Measurements from ENCODE around the gene VCL.

Gene VCL

DNA sequence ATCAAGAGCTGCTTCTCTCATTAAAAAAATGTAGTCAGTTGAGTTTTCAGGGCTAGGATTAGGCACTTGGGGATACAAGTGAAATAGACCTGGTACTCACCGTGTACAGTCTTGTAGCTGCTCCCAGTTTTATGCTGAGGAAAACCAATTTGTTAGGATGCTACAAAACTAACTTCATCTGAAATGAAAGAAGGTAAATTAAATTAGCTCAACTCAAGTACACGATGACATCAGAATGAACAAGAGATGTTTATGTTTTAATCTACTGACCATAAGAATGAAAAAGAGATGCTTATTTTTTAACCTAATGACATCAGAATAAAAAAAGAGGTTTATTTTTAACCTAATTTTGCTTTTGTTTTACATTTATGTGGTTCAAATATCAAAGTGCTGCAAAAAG lies 79.0 kb downstream of the VCL start:
- DNase-seq (ENCODE audit: low read depth) = no peak

DNA sequence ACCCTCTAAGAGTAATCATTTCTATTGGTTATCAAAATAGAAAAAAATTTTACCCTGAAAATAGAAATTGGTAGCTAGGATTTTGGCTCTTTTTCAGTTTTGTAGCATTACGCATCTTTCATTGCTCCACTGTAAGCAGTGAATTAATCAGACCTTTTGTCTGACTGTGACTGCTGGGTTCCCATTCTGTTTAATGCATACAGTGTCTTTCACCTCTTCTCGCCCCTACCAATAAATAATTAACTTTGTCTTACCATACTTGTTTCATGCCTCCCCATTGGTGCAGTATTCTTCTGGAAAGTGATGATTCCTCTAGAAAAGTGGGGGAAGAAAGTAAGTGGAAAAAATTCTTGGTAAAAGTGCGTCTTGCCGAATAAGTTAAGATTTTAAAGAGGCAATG lies 79.5 kb downstream of the VCL start:
- DNase-seq (ENCODE audit: low read depth) = no peak

DNA sequence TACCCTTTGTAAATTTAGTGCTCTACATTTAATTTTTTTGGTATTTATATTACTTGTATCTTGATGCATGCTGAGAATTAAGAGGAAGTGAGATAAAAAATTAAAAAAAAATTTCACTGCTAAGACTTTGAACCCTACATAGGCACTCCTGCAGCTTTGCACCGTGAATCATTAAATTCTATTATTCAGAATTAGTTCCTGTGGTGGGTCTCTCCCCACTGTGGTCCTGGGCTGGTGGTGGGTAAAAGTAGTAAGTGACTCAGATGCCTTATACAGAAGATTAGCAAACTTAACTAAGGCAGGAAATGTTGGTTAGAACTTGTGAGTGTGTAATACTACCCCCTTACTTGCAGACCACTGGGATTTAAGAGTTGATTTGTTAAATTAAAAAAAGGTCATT lies 80.1 kb downstream of the VCL start:
- no peak for DNase-seq (ENCODE audit: low read depth)

DNA sequence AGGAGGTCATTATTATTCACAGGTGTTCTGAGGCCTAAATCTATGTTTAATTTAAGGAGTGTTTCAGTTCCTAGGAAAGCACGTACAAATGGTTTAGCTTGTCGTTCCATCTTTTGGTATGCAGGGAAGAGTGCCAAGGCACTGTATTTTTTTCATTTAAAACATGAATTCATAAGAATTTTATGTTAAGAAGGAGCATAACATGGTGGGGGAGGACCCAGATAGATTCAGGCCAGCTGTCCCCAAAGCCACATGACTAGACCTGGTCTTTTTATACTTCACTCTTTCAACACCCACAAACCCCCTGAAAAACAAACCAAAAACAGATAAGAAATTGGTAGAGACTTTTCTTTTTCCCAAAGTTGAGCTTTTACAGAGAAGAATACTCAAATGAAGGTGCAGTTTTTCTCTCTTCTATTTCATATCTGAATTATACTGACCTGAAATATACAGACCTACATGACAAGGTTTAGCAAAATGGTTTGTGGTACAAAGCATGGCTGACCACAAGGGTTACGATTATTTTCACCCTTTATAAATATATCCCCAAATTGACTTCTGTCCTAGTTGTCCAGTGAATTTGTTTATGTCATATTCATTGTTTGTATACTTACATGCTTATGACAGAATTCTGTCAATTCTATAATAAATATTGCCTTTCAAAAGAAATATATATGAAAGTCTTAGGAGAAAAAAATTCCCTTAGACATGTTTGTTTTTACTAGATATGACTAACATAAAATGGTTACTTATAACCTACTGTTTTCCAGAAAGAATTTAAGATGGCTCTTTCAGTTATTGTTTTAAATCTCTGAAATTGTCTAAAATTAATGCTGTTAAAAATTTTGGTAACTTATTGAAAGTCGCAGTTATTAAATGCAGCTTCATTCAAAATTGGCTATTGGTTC lies 81.4 kb downstream of the VCL start:
- no peak for DNase-seq (ENCODE audit: low read depth)

DNA sequence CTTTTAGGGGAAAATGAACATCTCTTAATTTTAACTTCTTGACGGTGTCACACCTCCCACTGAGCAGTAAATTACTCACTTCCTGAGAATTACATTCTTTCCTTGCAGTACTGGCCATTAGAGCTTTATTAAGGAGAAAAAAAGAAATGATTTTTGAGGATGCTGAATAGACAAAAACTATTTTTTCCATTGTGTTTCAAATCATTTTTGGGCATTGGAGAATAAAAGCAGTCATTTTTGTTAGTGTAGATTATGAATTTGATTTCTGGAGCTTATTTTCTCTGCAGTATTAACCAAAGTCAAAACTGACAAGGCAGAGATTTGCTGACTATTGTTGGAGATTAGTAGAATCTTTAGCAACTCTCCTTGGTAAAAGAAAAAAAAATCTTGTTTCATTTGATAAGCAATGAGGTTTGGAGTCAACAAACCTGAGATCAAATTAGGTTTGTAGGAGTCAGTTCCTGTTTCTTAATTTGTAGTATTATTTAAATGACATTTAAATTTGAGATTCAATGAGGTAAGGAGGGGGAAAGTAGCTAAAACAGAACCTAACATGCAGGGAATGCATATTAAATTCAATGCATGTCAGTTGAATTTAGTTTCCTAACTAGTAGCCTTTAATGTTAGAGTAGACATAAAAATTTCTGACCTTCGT lies 82.1 kb downstream of the VCL start:
- DNase-seq (ENCODE audit: low read depth) = no peak

DNA sequence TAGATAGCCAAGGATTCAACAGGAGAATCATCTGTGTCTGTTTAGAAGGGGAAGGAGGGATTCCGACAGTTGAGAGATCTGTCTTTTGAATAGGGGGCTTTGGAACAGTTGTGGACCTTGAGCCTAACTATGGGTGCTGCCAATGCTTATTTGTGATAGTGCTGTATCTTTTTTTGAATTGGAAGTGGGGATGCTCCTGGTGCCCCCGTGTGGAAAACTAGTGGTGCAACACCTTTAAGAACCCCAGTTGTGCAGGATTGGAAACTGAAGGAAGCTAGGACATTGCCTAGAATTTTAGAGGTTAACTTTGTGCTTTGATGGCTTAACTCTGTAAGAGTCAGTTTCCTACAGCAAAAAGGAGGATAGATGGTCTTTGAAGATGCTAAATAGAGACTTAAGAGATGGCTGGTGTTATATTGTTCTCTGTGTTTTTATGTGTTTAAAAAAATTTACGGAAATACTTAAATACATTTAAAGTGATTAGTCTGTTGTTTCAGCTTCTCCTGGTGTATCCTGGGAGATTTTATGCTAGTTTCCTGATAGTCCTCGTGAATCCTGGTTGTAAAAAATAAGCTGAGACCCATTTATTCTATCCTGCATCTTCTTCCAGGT lies 83.4 kb downstream of the VCL start:
- no peak for DNase-seq (ENCODE audit: low read depth)

DNA sequence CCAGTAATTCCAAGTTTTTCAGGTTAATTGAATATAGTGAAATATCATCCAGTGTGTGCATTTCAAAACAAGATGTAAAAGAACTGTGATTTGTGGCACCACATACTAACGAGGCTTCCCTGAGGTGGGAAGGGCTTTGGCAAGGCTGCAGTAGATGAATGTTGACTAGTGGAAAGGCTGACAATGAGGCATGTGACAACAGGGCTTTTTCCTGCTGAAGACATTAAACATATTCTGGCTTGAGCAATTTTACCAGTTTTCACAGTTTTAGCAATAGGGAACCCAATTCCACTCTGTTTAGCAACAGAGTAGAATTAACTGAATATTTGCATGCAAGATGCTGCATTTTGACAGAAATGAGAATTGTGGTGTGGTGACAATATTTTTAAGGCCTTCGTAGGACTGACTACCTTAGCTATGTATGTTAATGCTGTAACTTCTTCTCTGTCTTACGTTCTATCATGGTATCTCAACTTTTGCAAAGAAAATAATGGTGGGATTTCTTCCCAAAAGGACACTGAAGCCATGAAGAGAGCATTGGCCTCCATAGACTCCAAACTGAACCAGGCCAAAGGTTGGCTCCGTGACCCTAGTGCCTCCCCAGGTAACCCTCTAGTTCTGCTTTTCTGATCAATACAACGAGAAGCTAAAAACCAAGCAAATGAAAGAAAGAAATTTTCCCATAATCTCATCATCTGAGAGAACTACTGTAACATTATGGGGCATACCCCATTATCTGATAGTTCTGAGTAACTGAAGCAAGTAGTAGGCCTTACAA lies 84.2 kb downstream of the VCL start:
- DNase-seq (ENCODE audit: low read depth) = no peak

DNA sequence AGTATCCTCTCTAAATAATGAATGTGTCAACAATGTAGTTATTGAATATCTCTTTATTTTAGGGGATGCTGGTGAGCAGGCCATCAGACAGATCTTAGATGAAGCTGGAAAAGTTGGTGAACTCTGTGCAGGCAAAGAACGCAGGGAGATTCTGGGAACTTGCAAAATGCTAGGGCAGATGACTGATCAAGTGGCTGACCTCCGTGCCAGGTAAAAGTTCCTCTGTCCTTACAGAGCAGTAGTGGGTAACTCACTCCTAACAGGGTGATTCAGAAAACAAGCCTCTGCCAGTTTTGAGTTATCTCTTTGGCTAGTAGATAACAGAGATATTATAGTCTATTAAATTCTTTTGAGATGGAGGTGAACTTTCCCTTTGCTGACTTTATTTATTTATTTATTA lies 85.4 kb downstream of the VCL start:
- no peak for DNase-seq (ENCODE audit: low read depth)

DNA sequence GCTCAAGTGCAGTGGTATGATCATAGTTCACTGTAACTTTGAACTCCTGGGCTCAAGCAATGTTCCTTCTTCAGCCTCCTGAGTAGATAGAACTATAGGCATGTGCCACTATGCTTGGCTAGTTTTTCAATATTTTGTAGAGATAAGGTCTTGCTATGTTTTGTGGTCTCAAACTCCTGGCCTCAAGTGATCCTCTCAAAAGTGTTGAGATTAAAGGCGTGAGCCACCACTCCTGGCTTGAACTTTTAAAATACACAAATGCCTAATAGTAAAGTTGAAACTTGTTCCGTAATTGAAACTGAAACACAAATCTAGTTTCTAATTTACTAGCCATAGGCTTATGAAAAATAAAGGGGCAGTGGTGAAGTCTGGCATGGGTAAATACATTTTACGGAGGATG lies 87.0 kb downstream of the VCL start:
- no peak for DNase-seq (ENCODE audit: low read depth)

DNA sequence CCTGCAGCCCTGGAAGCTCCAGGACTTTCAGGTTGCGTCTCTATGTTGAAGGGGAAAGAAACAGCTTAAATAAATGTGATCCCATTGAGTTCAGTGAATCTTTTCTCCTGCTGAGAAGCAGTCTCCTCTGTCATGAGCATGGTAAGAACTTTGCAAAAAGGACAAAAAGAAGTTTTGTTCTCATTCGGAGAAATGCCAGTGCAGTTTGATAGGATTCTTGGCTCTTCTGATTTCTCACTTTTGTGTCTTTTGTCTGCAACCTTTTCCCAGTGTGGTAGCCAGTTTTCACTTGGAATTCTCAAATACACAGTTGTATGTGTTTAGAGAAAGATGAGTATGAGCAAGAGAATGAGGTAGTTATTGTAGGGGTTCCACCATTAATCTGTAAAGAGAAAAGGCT lies 88.4 kb downstream of the VCL start:
- no peak for DNase-seq (ENCODE audit: low read depth)

DNA sequence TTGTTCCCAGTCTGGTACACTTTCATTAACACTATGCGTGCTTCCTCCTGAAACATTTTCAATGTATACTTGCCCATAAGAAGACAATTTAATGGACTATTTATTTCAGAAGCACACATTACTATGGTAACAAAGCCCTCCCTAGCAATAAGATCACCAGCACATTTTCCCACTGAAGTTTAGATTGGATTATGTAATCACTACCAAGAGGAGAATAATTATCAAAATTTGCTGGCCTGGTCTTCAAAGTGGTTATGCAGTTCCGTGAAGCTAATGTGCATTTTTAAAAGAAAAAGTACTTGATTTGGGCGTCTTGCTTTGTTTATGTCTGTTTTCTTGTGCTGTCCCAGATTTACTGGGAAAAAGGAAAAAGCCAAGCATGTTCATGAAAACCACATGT lies 90.8 kb downstream of the VCL start:
- DNase-seq (ENCODE audit: low read depth) = no peak

DNA sequence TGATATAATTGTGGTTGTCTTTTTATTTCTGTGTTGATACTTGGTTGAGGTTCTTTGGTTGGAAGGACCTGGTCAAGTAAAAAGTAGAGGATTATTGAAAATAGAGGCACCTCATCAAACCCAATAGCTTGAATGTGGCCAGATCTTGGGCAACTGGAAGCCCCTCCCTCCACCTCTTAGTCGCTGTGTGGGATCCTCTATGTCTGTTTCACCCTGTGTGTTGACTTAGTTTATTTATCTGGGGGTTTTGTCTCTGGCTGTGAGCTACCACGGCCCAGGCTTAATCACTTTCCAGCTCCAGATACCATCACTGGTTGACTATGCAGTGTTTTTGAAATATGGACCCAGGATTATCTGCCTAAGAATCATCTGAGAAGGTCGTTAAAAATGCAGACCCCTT lies 94.5 kb downstream of the VCL start:
- DNase-seq (ENCODE audit: low read depth) = no peak

DNA sequence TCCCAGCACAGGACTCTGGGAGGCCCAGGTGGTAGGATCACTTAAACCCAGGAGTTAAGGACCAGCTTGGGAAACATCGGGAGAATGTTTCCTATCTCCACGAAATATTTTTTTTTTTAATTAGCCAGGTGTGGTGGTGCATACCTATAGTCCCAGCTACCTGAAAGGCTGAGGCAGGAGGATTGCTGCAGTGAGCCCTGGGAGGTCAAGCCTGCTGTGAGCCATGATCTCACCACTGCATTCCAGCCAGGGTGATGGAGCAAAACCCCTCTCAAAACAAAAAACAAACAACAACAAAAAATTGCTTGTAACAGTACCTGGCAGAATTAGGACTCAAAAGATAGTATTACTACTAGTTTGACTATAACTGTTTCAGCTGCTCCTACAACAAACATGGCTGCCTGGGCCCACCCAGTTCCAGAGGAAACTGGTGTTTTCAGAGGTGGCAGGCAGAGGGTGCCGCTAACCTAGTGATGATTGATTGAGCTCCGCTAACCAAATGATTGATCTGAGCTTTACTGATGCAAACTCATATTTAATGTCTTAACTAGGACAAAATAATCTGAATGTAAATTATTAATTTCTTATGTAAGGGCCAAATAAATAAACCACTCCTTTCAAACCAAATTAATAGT lies 95.7 kb downstream of the VCL start:
- no peak for DNase-seq (ENCODE audit: low read depth)

DNA sequence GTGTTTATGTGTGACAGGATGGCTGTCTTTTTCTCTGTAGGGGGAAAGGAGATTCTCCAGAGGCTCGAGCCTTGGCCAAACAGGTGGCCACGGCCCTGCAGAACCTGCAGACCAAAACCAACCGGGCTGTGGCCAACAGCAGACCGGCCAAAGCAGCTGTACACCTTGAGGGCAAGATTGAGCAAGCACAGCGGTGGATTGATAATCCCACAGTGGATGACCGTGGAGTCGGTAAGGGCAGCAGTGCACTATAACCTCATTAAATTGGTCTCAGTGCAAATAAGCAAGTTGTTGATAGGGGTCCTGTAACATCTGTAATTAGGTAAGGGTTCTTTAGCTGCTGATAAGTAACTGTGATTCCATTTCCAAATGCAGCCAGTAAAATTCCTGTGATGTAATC lies 96.3 kb downstream of the VCL start:
- no peak for DNase-seq (ENCODE audit: low read depth)

DNA sequence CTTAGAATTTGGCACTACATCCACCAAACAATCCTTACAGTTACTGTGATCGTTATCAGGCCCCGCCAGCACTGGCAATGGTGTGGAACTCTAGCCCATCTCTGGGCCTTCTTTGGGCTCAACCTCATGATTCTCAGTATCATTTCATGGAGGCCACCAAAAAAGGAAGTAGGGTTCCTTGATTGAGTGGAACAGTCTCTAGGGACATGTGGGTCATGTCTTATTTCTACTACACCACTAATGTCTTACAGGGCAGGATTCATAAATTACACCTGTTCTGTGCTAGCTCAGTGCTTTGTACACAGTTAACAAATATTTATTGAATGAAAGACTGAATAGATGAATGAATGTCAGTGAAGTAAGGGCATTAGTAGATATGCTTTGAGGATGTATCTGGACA lies 98.9 kb downstream of the VCL start:
- DNase-seq (ENCODE audit: low read depth) = no peak

DNA sequence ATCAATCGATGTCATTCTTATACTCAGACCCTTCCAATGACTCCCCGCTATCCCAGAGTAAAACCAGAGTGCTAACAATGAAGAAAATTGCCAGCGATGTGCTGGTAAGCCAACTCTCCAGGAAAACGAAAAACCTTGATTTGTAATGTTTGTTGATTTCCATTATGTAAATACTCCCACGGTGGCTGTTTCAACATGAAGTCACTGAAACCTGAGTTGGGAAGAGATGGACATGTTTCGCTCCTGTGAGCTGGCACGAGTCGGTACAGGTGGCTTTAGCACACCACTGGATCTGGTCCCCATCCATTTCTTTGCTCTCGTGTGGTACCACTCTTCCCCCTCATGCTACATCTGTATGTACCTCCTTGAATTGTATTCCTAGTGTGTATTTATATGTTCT lies 99.9 kb downstream of the VCL start:
- no peak for DNase-seq (ENCODE audit: low read depth)

DNA sequence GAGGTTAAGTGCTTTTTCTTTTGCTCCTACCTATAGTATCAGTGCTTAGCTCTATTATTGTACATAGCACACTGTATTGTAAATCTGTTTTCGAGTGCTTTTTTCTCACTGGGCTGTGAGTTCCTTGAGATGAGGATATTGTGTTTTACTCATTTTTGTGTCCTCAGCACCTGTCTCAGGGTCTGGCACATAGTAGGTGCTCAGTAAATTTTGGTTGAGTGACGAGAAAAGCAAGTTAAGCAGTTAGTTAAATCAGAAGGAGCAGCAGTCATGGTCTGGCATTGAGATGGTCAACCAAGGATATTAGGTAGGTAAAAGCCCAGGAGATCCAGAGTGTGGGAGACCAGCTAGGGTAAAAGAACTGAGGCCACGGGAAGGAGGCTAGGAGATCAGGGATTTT lies 101.5 kb downstream of the VCL start:
- DNase-seq (ENCODE audit: low read depth) = no peak

DNA sequence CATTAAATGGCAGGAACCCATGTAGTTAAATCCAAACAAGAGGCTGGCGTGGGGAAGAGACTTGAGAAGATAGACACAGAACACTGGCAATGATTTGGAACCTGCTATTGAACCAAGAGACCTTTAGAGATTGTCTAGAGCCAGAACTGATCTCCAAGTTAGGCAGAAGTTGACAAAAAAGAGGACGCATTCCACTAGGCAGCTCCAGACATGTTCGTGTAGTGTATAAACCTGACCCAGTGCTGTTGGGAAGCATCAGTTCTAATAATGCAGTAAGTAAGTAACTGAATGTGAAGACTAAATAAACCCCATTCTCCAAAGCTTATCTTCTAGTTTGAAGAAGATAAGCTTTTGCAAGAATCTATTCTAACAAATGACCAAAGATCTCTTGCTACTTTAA lies 101.9 kb downstream of the VCL start:
- no peak for DNase-seq (ENCODE audit: low read depth)

DNA sequence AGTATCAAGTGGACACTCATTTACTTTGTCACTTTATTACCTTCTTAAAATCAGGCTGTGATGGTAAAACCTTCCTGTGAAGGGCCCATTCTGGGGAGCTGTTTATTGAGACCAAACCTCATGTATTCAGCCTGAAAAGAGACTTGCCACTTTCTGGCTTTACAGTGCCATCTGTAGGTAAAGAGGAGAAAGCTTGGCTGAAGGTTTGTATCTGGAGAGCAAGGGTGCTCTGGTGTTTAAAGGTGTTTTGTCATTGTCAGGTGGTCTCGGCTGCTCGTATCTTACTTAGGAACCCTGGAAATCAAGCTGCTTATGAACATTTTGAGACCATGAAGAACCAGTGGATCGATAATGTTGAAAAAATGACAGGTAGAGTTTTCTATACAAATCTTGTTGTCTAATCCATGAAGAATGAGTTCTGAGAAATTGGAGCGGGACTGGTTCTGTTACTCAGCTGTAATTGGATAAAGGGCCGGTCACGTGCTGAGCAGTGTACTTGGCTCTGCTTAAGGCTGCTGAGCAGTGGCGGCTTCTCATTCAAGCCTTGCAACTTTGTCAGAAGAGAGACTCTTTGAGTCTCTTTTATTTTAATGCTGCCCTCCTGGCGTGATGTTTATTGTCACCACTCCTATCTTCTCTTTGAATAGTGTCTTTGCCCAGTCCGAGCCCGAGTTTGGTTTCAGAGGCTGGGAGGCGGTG lies 105.8 kb downstream of the VCL start:
- no peak for DNase-seq (ENCODE audit: low read depth)

DNA sequence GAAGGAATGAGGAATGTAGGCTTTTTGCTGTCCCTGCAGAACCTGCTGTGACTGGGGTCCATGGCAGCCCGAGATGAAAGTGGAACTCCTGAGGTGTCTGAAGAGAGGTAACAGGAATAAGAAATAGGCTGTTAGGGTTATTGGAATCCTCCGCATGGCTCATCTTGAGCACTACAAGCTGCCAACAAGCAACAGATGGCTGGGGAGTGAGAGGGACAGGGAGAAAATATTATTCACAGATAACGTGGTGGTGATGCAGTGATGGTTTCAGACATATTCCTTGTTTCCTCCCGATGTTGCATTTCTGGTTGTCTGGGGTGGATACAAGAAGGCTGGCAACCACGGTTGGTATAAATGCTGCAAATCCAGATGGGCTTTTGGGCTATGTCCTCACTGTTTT lies 106.6 kb downstream of the VCL start:
- no peak for DNase-seq (ENCODE audit: low read depth)

DNA sequence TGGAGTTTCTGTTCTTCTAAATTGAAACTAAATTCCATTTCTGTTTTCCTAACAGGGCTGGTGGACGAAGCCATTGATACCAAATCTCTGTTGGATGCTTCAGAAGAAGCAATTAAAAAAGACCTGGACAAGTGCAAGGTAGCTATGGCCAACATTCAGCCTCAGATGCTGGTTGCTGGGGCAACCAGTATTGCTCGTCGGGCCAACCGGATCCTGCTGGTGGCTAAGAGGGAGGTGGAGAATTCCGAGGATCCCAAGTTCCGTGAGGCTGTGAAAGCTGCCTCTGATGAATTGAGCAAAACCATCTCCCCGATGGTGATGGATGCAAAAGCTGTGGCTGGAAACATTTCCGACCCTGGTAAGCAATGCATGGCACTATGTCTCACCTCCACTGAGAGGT lies 107.1 kb downstream of the VCL start:
- DNase-seq (ENCODE audit: low read depth) = no peak

DNA sequence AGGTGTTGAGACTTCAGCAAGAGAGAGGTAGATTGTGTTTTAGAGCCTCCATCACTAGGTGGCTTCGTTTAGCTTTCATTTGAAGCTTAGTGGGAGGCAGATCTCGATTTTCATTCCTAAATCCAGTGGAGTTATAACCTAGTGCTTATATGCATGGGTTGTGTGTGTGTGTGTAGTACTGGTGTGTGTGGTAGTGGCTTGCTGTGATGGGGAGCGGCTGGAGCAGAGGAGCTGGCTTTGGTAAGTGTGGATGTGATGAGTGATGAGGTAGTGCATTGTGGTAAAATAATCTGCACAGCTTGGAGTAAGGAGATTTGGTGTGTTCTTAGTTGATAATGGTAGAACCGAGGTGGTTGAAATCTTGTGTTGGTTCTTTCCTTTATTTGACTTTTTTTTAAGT lies 109.5 kb downstream of the VCL start:
- DNase-seq (ENCODE audit: low read depth) = no peak

All from stimulated activated CD8-positive, alpha-beta memory T cell treated with anti-CD3 and anti-CD28 coated beads, Interleukin-15, amount 100 ng/mL, for 1 hour (primary cell).